Measurements from ENCODE around the gene PHAF1. TPM values are rescaled to one million over a fixed set of nuclear protein-coding genes. Genes with fewer than 3 reads are reported as not detected.

Gene PHAF1
- total RNA-seq (2011; cell fraction: chromatin; rRNA removed; ENCODE audit: low replicate concordance), result 97.0 and 121 TPM in 2 replicates
- total RNA-seq (2011; cell fraction: nucleolus; rRNA removed), result 54.0 and 57.9 TPM in 2 replicates
- total RNA-seq (2011; cell fraction: nucleoplasm; rRNA removed), result 82.9 and 126 TPM in 2 replicates
- 13.8 and 19.7 TPM in 2 replicates for total RNA-seq (2014; rRNA removed)
- 12.9 and 13.5 TPM in 2 replicates for total RNA-seq (2014; rRNA removed; fragmentation: Illumina TruSeq; extraction: Trizol)
- 13.1 and 15.7 TPM in 2 replicates for total RNA-seq (2015; rRNA removed; fragmentation: Illumina TruSeq; extraction: Trizol)
- 13.8 and 14.1 TPM in 2 replicates for total RNA-seq (2021)
- 25.4 and 30.6 TPM in 2 replicates for polyA plus RNA-seq (2011; rRNA removed)
- 17.8 and 22.0 TPM in 2 replicates for polyA plus RNA-seq (2011; cell fraction: cytosol; rRNA removed)
- 54.6 and 63.5 TPM in 2 replicates for polyA plus RNA-seq (2011; cell fraction: nucleus; rRNA removed)
- polyA plus RNA-seq (2012), result 10.0 and 12.1 TPM in 2 replicates
- polyA plus RNA-seq (2014; fragmentation: Illumina TruSeq; extraction: Trizol), result 14.9 and 19.6 TPM in 2 replicates
- 1 to 10 TPM; 5.1 to 7.6 TPM for polyA plus RNA-seq (2014; fragmentation: Nextera tagmentation; extraction: Ambion mirVana)
- polyA plus RNA-seq (2014; rRNA removed), result 11.3 and 15.0 TPM in 2 replicates
- polyA minus RNA-seq (2011; rRNA and poly(A)+ RNA removed), result 33.5 and 33.7 TPM in 2 replicates
- polyA minus RNA-seq (2011; cell fraction: cytosol; rRNA and poly(A)+ RNA removed), result 16.2 and 19.0 TPM in 2 replicates
- polyA minus RNA-seq (2011; cell fraction: nucleus; rRNA and poly(A)+ RNA removed), result 21.9 and 37.4 TPM in 2 replicates
- percentile 67 among the genes with signal in this experiment for Bru-seq, nascent RNA
- BruChase-seq, experiment 1, labeled RNA remaining after a 2-hour chase, result percentile 75 among the genes with signal in this experiment
- BruChase-seq, experiment 2, labeled RNA remaining after a 6-hour chase, result percentile 78 among the genes with signal in this experiment
- long read RNA-seq, experiment 1, transcript C16orf70-201 (16 exons, 2,865 nt), result major isoform, 10 of 50 reads
- long read RNA-seq, experiment 1, transcript C16orf70-208 (17 exons, 1,353 nt), result minor isoform, 6 of 50 reads
- long read RNA-seq, experiment 1, partial matches to known transcripts, result 5 of 50 reads
- long read RNA-seq, experiment 1, other reads (novel, unspliced or antisense), result 29 of 50 reads
- long read RNA-seq, experiment 2, partial matches to known transcripts, result 3 of 19 reads
- long read RNA-seq, experiment 2, other reads (novel, unspliced or antisense), result 16 of 19 reads
- long read RNA-seq, experiment 3, transcript C16orf70-201 (16 exons, 2,865 nt), result major isoform, 8 of 18 reads
- long read RNA-seq, experiment 3, partial matches to known transcripts, result 0 of 18 reads
- long read RNA-seq, experiment 3, other reads (novel, unspliced or antisense), result 6 of 18 reads

DNA sequence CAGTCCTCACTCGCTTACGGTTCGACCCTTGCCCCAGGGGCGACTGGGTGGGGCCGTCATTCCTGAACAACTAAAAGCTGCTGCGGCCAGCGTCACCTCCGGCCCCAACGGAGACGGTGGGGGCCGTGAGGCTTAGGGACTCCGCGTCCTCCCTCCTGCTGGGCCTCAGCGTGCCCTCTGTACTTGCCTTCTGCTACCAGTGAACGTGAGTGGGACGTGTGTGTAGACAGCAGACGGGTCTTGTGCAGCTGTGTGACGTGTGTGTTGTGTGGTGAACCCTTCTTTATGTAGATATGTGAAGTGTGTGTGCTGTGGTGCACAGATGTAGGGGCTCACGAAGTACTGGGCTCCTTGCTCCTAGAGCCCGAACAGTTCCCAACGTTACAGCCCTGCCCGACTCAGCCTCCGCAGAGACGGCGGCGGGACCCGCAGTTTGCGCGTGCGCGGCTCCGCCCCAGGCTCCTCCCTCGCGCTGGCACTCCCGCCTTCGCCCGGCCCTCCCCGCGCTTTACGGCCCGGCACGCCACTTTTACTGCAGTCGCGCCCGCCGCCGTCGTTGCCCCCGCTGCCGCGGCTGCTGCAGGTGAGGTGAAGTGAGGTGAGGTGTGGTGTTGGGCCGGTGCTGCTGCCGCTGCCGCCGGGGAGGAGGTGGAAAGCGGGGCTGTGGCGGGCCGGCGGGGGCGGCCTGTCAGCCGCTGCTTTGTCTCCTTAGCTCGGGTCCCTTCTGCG lies at the start of gene PHAF1:
PHAF1 (plus strand) TSS at position 535 of the 729 bp plus-strand sequence. CDS start 235 bp downstream, outside the sequence.
- Histone ChIP-seq H3K36me3 (ENCODE audit: control insufficient read depth, insufficient read depth, low read length) (peaks cover 18% of the 10 kb centered on the region), H2AFZ (ENCODE audit: low read depth, low read length) (peak within 1 kb of the TSS; percentile 100), H3K9me3 (replicated peaks; ENCODE audit: control insufficient read depth, insufficient read depth, low read depth, low read length) (no peaks in the 10 kb centered on the region), H3K4me1 (replicated peaks in 1 of 2; ENCODE audit: control insufficient read depth in 2 of 2, insufficient read depth in 2 of 2, low read length in 2 of 2) (peaks cover 23 to 26% of the 10 kb centered on the region in 2 experiments; a peak in 4 of 5 replicates), H3K79me2 (ENCODE audit: control insufficient read depth, insufficient read depth, low read length) (peaks cover 46% of the 10 kb centered on the region), H3K27ac (ENCODE audit: extremely low read depth, low read depth, low read length) (peak within 1 kb of the TSS; percentile 90), H4K20me1 (replicated peaks; ENCODE audit: control insufficient read depth, insufficient read depth, low read length) (no peaks in the 10 kb centered on the region), H3K9me1 (ENCODE audit: control insufficient read depth, insufficient read depth, low read length) (no peaks in the 10 kb centered on the region), H3K4me2 (ENCODE audit: insufficient read depth, low read length) (peak within 1 kb of the TSS; percentile 100), H3K4me3 (peak within 1 kb of the TSS; percentile 98), H3K27me3 (ENCODE audit: control insufficient read depth in 2 of 2, insufficient read depth in 2 of 2, low read length in 2 of 2) (no peaks in the 10 kb centered on the region), H3K9ac (ENCODE audit: insufficient read depth in 1 of 2, low read depth in 2 of 2, low read length in 2 of 2) (peak within 1 kb of the TSS; percentile 86 to 99)
- peak; percentile 94 for ATAC-seq
- CTCF ChIA-PET (ENCODE audit: low intra/inter-chr PET ratio), result interaction anchor here (1.1 kb wide), 1 partner anchor 166 kb away, joined by 3 read pairs; no protein-coding TSS in a partner anchor
- no TSS peak for BruUV-seq (replicated peaks)
- peak; percentile 84 for FAIRE-seq
- DNase-seq (ENCODE audit: extremely low read depth in 1 of 4, low spot score in 3 of 4), result peak; percentile 94 to 100 (median 99)
- intact Hi-C loops (cut with micrococcal nuclease) (no loop called here), in situ Hi-C loops (cut with MboI) (no loop called here)
- POLR2A ChIA-PET, result interaction anchor here (0.6 to 0.7 kb wide), 3 partner anchors 21 to 1331 kb away, joined by 3 to 5 read pairs (median 3); no protein-coding TSS in a partner anchor
- 3% methylated on average over 59 of the region's 63 CpGs for WGBS (ENCODE audit: insufficient coverage, low coverage, missing lambda C conversion rate)
- TF ChIP-seq COPS2 (conservative IDR thresholded peaks at IDR 0.05) (no peak), NR2C2 (CRISPR knock-in tag; IDR thresholded peaks at IDR 0.05) (0 out of 2 replicates have a peak, but pooled peaks have one; percentile 11), NR2C2 (tag; IDR thresholded peaks at IDR 0.05) (no peak; the same call in 1 of the 2 replicates), ARNT (IDR thresholded peaks at IDR 0.05) (no peak), SP1 (CRISPR knock-in tag; IDR thresholded peaks at IDR 0.05) (peak; percentile 76), ZNF175 (CRISPR knock-in tag; IDR thresholded peaks at IDR 0.05; ENCODE audit: low read depth) (no peak), SAFB (IDR thresholded peaks at IDR 0.05; ENCODE audit: borderline replicate concordance, low read depth, low read length) (no peak), DPF2 (IDR thresholded peaks at IDR 0.05) (0 out of 2 replicates have a peak, but pooled peaks have one; percentile 31)
- TF ChIP-seq, protein P1, sequence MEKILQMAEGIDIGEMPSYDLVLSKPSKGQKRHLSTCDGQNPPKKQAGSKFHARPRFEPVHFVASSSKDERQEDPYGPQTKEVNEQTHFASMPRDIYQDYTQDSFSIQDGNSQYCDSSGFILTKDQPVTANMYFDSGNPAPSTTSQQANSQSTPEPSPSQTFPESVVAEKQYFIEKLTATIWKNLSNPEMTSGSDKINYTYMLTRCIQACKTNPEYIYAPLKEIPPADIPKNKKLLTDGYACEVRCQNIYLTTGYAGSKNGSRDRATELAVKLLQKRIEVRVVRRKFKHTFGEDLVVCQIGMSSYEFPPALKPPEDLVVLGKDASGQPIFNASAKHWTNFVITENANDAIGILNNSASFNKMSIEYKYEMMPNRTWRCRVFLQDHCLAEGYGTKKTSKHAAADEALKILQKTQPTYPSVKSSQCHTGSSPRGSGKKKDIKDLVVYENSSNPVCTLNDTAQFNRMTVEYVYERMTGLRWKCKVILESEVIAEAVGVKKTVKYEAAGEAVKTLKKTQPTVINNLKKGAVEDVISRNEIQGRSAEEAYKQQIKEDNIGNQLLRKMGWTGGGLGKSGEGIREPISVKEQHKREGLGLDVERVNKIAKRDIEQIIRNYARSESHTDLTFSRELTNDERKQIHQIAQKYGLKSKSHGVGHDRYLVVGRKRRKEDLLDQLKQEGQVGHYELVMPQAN (IDR thresholded peaks at IDR 0.05; ENCODE audit: borderline replicate concordance), result peak; percentile 66; the same call in 1 of the 2 replicates
- TF ChIP-seq, protein P2, sequence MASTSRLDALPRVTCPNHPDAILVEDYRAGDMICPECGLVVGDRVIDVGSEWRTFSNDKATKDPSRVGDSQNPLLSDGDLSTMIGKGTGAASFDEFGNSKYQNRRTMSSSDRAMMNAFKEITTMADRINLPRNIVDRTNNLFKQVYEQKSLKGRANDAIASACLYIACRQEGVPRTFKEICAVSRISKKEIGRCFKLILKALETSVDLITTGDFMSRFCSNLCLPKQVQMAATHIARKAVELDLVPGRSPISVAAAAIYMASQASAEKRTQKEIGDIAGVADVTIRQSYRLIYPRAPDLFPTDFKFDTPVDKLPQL (IDR thresholded peaks at IDR 0.05; ENCODE audit: extremely low read depth, insufficient read length), result no peak

Measured in K562 (cell line).